ENCODE data around the gene AOPEP.

AOPEP gene

DNA sequence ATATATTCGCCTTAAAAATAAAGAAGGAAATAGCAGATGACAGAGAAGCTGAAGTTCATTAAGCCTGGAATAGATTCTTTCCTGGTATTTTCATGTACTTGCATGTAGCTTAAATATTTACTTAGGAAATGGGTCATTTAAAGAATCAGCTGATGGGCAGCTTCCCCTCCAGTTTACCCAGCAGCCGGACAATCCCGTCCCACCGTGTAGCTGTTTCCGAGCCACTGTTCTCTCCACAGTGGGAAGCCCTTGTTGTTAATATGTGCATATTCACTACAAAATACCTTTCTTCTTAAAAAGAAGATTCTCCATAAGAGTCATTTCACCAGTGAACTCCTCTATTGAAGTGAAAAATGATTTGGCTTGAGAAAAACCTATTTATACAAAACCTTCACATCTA, 404.0 kb downstream of the AOPEP start:
- DNase-seq = no peak

DNA sequence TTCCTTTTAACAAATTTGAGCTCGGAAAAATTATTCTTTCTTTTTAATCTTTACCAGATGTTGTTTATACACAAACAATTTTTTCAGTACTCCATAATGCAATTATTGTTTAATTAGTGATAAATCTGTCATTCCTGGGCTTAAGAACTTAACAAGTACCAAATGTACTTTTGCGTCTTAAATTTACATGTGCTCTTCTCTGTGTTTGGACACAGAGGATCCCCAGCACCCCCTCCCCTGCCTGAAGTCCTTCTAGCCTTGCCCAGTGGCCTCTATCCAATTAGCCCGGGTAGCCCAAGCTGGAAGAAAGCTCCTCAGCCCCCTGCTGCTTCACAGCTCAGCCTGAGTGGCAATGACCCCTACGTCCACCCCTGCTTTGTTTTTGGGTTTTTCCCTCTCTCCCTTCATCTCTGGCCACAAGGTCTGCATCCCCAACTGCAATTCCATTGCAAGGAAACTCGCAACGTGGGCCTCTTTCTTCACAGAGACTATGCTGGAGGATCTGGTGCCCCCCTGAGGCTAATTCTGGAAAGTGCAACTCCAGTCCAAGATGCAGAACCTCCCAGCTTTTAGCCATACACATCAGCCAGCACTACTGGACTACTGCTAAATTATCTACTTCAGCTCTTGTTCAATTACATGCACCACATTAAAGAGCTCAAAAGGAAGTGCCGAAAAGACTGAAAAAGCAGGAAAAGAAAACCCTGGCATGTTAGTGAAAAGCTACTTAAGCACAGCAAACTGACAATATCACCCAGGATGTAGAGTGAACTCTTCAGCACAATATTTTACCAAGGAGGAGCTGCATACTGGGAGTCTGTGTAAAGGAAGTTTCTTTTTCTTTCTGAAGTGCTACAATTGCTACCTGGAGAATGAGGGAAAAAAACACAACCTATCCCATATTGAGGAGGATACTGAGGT, 404.8 kb downstream of the AOPEP start:
- peak; percentile 63 to 67 for DNase-seq

GRCh38 chr9:95132366-95133324, 406.1 kb downstream of the AOPEP start:
- no peak for DNase-seq

DNA sequence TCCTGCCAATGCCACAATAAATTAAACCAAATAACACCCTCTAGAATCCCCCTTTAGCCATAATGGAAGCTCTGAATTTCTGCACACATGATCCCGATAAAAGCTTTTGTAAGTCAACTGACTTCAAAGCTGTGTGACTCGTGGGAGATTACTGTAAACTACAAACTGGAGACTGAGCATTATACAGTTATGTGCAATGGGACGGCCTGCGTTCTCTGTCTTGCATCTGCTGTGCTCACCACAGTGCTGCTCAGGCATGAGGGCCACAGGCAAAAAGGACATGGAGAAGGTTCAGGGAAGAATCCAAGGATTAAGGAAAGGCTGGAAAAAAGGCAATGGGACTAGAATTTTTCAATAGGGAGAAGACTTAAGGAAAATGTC, 406.8 kb downstream of the AOPEP start:
- no peak for DNase-seq

GRCh38 chr9:95134457-95134881, 408.0 kb downstream of the AOPEP start:
- no peak for DNase-seq

DNA sequence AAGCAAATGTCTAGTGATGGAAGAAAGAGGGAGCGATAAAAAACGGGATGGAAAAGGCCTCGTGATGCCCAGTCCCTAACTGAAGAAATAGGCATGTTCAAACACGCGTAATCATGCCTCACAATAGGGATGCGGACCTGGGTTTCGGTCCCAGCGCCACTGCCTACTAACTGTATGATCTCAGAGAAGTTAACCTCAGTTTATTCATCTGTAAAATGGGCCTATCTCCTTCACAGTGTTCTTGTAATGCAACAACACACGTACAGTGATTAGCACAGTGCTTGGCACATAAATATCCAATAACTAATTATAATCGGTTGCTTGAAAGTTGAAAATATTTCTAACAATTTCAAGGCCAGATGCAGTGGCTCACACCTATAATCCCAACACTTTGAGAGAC, 409.3 kb downstream of the AOPEP start:
- DNase-seq = no peak
